ENCODE results near the gene TWSG1. TPM values are rescaled to one million over a fixed set of nuclear protein-coding genes. Genes with fewer than 3 reads are reported as not detected.

Gene TWSG1
- total and polyA plus RNA-seq, 2 of the 13 experiments (the other 11 are each of a cell fraction or from before 2014, with no cell fraction given): 6.6 to 9.4 TPM

DNA sequence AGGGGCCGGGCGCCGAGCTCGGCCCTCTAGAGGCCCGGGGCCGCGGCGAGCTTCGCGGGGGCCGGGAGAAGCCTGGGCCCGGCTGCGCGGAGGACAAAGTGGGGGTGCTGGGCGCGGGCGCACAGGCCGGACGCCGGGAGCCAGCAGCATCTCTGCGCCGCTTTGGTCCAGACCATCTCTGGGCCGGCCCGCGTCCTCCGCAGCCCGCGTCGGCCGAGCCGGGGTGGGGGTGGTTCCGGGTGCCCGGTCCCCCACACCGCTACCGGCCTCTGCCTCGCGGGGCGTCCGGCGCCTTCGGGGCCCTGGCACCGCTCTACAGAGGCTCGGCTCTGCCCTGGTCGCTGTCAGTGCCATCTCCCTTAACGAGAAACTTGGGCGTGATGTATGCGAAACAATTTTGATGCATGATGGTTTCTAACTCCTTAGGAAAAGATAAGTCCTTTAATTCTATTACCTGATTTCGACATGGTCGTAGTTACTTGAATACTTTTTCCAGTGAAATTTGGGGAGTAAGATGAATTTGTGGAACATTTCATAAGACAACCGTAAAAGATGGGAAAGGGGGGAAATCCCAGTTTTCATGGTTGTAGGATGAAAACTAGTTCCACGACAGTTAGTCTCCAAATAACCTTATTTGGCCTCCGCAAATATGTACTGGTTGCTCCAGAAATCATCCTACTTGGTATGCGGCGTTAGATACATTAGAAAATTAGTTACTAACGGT is 562 bp downstream of the TWSG1 start (continued):
- TF ChIP-seq, protein P1, sequence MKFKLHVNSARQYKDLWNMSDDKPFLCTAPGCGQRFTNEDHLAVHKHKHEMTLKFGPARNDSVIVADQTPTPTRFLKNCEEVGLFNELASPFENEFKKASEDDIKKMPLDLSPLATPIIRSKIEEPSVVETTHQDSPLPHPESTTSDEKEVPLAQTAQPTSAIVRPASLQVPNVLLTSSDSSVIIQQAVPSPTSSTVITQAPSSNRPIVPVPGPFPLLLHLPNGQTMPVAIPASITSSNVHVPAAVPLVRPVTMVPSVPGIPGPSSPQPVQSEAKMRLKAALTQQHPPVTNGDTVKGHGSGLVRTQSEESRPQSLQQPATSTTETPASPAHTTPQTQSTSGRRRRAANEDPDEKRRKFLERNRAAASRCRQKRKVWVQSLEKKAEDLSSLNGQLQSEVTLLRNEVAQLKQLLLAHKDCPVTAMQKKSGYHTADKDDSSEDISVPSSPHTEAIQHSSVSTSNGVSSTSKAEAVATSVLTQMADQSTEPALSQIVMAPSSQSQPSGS (CRISPR knock-in tag; IDR thresholded peaks at IDR 0.05): no peak
- TF ChIP-seq ZNF616 (CRISPR knock-in tag; IDR thresholded peaks at IDR 0.05; ENCODE audit: low read depth) (no peak), ZKSCAN5 (CRISPR knock-in tag; IDR thresholded peaks at IDR 0.05) (no peak), SRSF4 (IDR thresholded peaks at IDR 0.05; ENCODE audit: low read depth, low read length, poor library complexity, severe bottlenecking) (no peak), ZNF713 (CRISPR knock-in tag; IDR thresholded peaks at IDR 0.05) (no peak), DDIT3 (CRISPR knock-in tag; IDR thresholded peaks at IDR 0.05) (no peak), KIAA2018 (CRISPR knock-in tag; IDR thresholded peaks at IDR 0.05; ENCODE audit: borderline replicate concordance) (no peak), IKZF1 (IDR thresholded peaks at IDR 0.05) (no peak), ZNF710 (CRISPR knock-in tag; IDR thresholded peaks at IDR 0.05; ENCODE audit: borderline replicate concordance) (no peak), KDM1A (CRISPR knock-in tag; IDR thresholded peaks at IDR 0.05) (no peak), RARG (CRISPR knock-in tag; IDR thresholded peaks at IDR 0.05; ENCODE audit: low read depth) (no peak), RBFOX2 (IDR thresholded peaks at IDR 0.05; ENCODE audit: low read depth, low read length) (peak; percentile 26; the same call in 1 of the 2 replicates), SKI (IDR thresholded peaks at IDR 0.05; ENCODE audit: partially characterized antibody) (no peak), ZNF782 (CRISPR knock-in tag; IDR thresholded peaks at IDR 0.05; ENCODE audit: borderline replicate concordance) (no peak), ETV5 (CRISPR knock-in tag; IDR thresholded peaks at IDR 0.05; ENCODE audit: borderline replicate concordance) (no peak), MIXL1 (CRISPR knock-in tag; IDR thresholded peaks at IDR 0.05) (no peak)
- TF ChIP-seq, protein P2, sequence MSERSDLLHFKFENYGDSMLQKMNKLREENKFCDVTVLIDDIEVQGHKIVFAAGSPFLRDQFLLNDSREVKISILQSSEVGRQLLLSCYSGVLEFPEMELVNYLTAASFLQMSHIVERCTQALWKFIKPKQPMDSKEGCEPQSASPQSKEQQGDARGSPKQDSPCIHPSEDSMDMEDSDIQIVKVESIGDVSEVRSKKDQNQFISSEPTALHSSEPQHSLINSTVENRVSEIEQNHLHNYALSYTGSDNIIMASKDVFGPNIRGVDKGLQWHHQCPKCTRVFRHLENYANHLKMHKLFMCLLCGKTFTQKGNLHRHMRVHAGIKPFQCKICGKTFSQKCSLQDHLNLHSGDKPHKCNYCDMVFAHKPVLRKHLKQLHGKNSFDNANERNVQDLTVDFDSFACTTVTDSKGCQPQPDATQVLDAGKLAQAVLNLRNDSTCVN (CRISPR knock-in tag; IDR thresholded peaks at IDR 0.05; ENCODE audit: borderline replicate concordance): no peak

Data from HepG2 (cell line).